B cell (primary cell): ENCODE results near the gene RPH3AL. TPM values are rescaled to one million over a fixed set of nuclear protein-coding genes. Genes with fewer than 3 reads are reported as not detected.

Experiments
- ATAC-seq: fragments of 200-7000 bp; cut with Tn5 transposase; one replicate; pipeline ENCODE4 v1.10.0; 2021; ENCODE audit warnings: low read depth, mild to moderate bottlenecking, moderate number of reproducible peaks, moderate library complexity
- CTCF ChIA-PET: fragments of 350-600 bp; sonication (Branson Sonifier 250); formaldehyde crosslinking; loops from one replicate; lab custom pipeline; 2021; ENCODE audit warnings: antibody characterized with exemption, inconsistent platforms; lab: Charles Lee
- POLR2A ChIA-PET: fragments of 350-600 bp; sonication (Branson Sonifier 250); formaldehyde crosslinking; loops from one replicate; lab custom pipeline; 2021; ENCODE audit warnings: antibody characterized with exemption; lab: Charles Lee
- DNase-seq: peaks from one replicate; pipeline ENCODE4 v3.0.0; 2013
- H2AFZ ChIP-seq: 2 replicates; pipeline ENCODE4 v1.6.1; 2012; ENCODE audit warnings: mild to moderate bottlenecking, low read depth, low read length; ENCODE audit not compliant: insufficient read depth, poor library complexity, severe bottlenecking
- H3K27ac ChIP-seq, 2 donors: 1 replicate in 1 of 2; 2 replicates in 1 of 2; pipeline ENCODE4 v1.5.1; 2012 to 2013; ENCODE audit warnings: low read length in 2 of 2, mild to moderate bottlenecking in 2 of 2, moderate library complexity in 1 of 2
- H3K27me3 ChIP-seq, 4 experiments: fragments of 200-600 bp in 1 of 4; sonication (generic) in 1 of 4; replicated peaks in 1 of 4; 1 replicate in 2 of 4; 2 replicates in 2 of 4; pipeline versions ENCODE4 v1.6.1 to v1.7.0; 2013 to 2016; ENCODE audit warnings: low read length in 3 of 4, mild to moderate bottlenecking in 2 of 4, mixed read lengths in 1 of 4, moderate library complexity in 1 of 4; ENCODE audit not compliant: insufficient read depth in 4 of 4, control insufficient read depth in 3 of 4; ENCODE audit errors: control extremely low read depth in 1 of 4
- H3K36me3 ChIP-seq, 2 experiments: replicated peaks in 1 of 2; 1 replicate in 1 of 2; 2 replicates in 1 of 2; pipeline versions ENCODE4 v1.6.1 to v1.7.1; 2013; ENCODE audit warnings: low read length in 1 of 2; ENCODE audit not compliant: insufficient read depth in 2 of 2, control insufficient read depth in 1 of 2; ENCODE audit errors: control extremely low read depth in 1 of 2, extremely low read depth in 1 of 2
- H3K4me1 ChIP-seq, 2 donors: fragments of 200-600 bp in 1 of 2; sonication (generic) in 1 of 2; 1 replicate in 1 of 2; 2 replicates in 1 of 2; pipeline versions ENCODE4 v1.5.1 to v1.6.1; 2013 to 2017; ENCODE audit warnings: low read length in 2 of 2; ENCODE audit not compliant: control insufficient read depth in 2 of 2, insufficient read depth in 2 of 2
- H3K4me2 ChIP-seq: replicated peaks from 2 replicates; pipeline ENCODE3; 2012; ENCODE audit warnings: mild to moderate bottlenecking, low read depth, low read length; ENCODE audit not compliant: poor library complexity, severe bottlenecking
- H3K4me3 ChIP-seq, 5 experiments: fragments of 200-600 bp in 1 of 5; sonication (generic) in 1 of 5; 1 replicate in 3 of 5; 2 replicates in 2 of 5; pipeline versions ENCODE4 v1.5.1 to v1.7.0; 2011 to 2016; ENCODE audit warnings: low read length in 4 of 5, mild to moderate bottlenecking in 4 of 5, low read depth in 2 of 5, control low read depth in 1 of 5, moderate library complexity in 1 of 5; ENCODE audit not compliant: insufficient read depth in 1 of 5; ENCODE audit errors: control extremely low read depth in 1 of 5, extremely low read depth in 1 of 5
- H3K79me2 ChIP-seq: fragments of 200-600 bp; sonication (generic); one replicate; pipeline ENCODE4 v1.6.0; 2016; ENCODE audit warnings: low read length; ENCODE audit not compliant: control insufficient read depth, insufficient read depth
- H3K9ac ChIP-seq: fragments of 200-600 bp; sonication (generic); 2 replicates; pipeline ENCODE4 v1.6.1; 2017; ENCODE audit warnings: mild to moderate bottlenecking, low read length, moderate library complexity
- H3K9me3 ChIP-seq, 3 donors: one replicate each; pipeline versions ENCODE4 v1.6.1 to v1.7.1; 2013; ENCODE audit warnings: low read length in 2 of 3; ENCODE audit not compliant: control insufficient read depth in 2 of 3, insufficient read depth in 1 of 3; ENCODE audit errors: control extremely low read depth in 1 of 3
- H4K20me1 ChIP-seq: 2 replicates; pipeline ENCODE4 v1.6.0; 2012; ENCODE audit warnings: mild to moderate bottlenecking, low read length; ENCODE audit not compliant: insufficient read depth, control insufficient read depth, poor library complexity, severe bottlenecking
- H3K27ac Mint-ChIP-seq: one replicate; pipeline ENCODE4 v1.8.0; 2021; ENCODE audit warnings: mixed read lengths
- H3K27me3 Mint-ChIP-seq: one replicate; pipeline ENCODE4 v1.8.0; 2021; ENCODE audit warnings: mixed read lengths
- H3K4me1 Mint-ChIP-seq: one replicate; pipeline ENCODE4 v1.8.0; 2021; ENCODE audit warnings: mixed read lengths
- H3K4me3 Mint-ChIP-seq: one replicate; pipeline ENCODE4 v1.8.0; 2021; ENCODE audit warnings: mixed read lengths
- H3K9me3 Mint-ChIP-seq: one replicate; pipeline ENCODE4 v1.8.0; 2022; ENCODE audit warnings: mixed read lengths; ENCODE audit not compliant: insufficient read depth
- EZH2 ChIP-seq: IDR thresholded peaks from 2 replicates; pipeline ENCODE4 v1.6.1; 2012; ENCODE audit warnings: borderline replicate concordance, low read depth, mild to moderate bottlenecking, moderate library complexity, low read length; ENCODE audit not compliant: insufficient read depth, poor library complexity, severe bottlenecking
- WGBS: methylation state at CpG from one replicate; pipeline ENCODE4 v1.1.5; 2013; ENCODE audit warnings: missing lambda C conversion rate; ENCODE audit not compliant: insufficient coverage; 5-methylcytosine and 5-hydroxymethylcytosine counted together
- intact Hi-C: fragments of 100-400 bp; cut with micrococcal nuclease; formaldehyde crosslinking; loops from one replicate; pipeline ENCODE4 v1.10.0; 2022
- polyA plus RNA-seq: library from polyadenylated mRNA; depleted of rRNA; stranded (reverse); fragments of >200 nt; gene quantifications from 2 replicates; pipeline ENCODE4 v1.2.3, GENCODE V29; 2012
- total RNA-seq, 2 donors: library from RNA; stranded (reverse); fragments of 120-200 nt in 1 of 2; gene quantifications; 1 replicate in 1 of 2; 2 replicates in 1 of 2; pipeline versions ENCODE4 v1.2.3 to v1.2.4, GENCODE V29; 2013 to 2022
- TF ChIP-seq, protein P1 (sequence below): fragments of 200-600 bp; IDR thresholded peaks from one replicate; pipeline ENCODE4 v1.8.0; 2022; ENCODE audit warnings: antibody characterized with exemption, mild to moderate bottlenecking

RPH3AL gene
- total and polyA plus RNA-seq, 2 donors (not counting 1 experiment from before 2014, with no cell fraction given) = 10.8 to 13.3 TPM

- TF ChIP-seq, protein P1, sequence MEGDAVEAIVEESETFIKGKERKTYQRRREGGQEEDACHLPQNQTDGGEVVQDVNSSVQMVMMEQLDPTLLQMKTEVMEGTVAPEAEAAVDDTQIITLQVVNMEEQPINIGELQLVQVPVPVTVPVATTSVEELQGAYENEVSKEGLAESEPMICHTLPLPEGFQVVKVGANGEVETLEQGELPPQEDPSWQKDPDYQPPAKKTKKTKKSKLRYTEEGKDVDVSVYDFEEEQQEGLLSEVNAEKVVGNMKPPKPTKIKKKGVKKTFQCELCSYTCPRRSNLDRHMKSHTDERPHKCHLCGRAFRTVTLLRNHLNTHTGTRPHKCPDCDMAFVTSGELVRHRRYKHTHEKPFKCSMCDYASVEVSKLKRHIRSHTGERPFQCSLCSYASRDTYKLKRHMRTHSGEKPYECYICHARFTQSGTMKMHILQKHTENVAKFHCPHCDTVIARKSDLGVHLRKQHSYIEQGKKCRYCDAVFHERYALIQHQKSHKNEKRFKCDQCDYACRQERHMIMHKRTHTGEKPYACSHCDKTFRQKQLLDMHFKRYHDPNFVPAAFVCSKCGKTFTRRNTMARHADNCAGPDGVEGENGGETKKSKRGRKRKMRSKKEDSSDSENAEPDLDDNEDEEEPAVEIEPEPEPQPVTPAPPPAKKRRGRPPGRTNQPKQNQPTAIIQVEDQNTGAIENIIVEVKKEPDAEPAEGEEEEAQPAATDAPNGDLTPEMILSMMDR = no peak
- TF ChIP-seq EZH2 = no peak
- Histone ChIP-seq H4K20me1 (no peaks in the 10 kb centered on the region), H3K9ac (no peak overlapping the region), H3K79me2 (no peaks in the 10 kb centered on the region), H3K27me3 (no peaks in the 10 kb centered on the region), H3K36me3 (no peaks in the 10 kb centered on the region), H2AFZ (no peak overlapping the region), H3K4me1 (no peaks in the 10 kb centered on the region), H3K27ac (no peak overlapping the region), H3K4me2 (no peak overlapping the region), H3K4me3 (no peak overlapping the region), H3K9me3 (peaks cover 0 to 8% (median 0%) of the 10 kb centered on the region in 3 donors)
- ATAC-seq (no peak), DNase-seq (no peak)
- intact Hi-C loops = no loop called here
- H3K4me1 Mint-ChIP-seq = no peaks in the 10 kb centered on the region
- no peak overlapping the region for H3K27ac Mint-ChIP-seq
- H3K4me3 Mint-ChIP-seq = no peak overlapping the region
- no peaks in the 10 kb centered on the region for H3K9me3 Mint-ChIP-seq
- CTCF ChIA-PET = no interaction called here
- H3K27me3 Mint-ChIP-seq = peaks cover 5% of the 10 kb centered on the region
- POLR2A ChIA-PET = no interaction called here
- WGBS = 100% methylated on average over 1 of the region's 4 CpGs
Observed at GRCh38 chr17:260944-261343, 91.7 kb downstream of the RPH3AL start.

DNA sequence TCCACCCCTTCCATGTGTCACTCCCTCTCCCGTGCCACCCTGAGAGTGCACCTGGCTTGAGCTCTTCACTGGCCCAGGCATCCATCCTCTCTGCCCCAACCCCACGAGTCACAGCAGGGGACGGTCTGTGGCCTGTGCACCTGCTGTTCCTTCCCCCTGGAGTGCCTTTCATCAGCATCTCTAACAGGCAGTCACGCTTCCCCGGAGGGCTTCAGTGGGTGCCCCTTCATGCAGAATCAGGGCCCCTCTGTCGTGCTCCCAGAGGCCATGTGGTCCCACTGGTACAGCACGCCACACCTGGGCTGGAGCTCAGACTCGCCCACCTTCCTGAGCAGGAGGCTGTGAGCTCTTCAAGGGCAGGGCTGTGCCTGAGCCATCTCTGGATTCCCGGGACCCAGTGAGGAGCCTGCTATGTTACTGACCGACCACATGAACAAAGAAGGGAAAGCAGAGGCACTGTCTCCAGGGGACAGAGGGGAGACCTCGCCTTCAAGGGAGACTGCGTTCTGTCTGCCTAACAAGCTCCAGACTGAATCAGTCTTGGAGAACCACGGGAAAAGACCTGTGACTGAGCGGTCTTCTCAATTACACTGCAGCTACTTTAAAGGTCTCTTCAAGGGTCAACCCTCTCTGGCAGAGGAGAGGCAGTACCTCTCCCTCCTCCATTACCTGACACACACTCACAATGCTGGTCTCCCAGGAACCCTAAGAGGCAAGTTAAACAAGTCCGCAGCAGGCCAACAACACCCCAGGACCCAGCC, 92.4 kb downstream of the RPH3AL start:
- no peaks in the 10 kb centered on the region for H3K4me1 ChIP-seq
- H3K27me3 Mint-ChIP-seq = peaks cover 5% of the 10 kb centered on the region
- no peak overlapping the region for H3K4me3 ChIP-seq
- H3K4me3 Mint-ChIP-seq = no peak overlapping the region
- H4K20me1 ChIP-seq = no peaks in the 10 kb centered on the region
- ChIA-PET CTCF (no interaction called here), POLR2A (no interaction called here)
- H3K9me3 Mint-ChIP-seq = no peaks in the 10 kb centered on the region
- no peak overlapping the region for H3K9ac ChIP-seq
- H3K27me3 ChIP-seq = no peaks in the 10 kb centered on the region
- H3K4me1 Mint-ChIP-seq = no peaks in the 10 kb centered on the region
- H2AFZ ChIP-seq = no peak overlapping the region
- H3K27ac ChIP-seq = no peak overlapping the region
- H3K79me2 ChIP-seq = no peaks in the 10 kb centered on the region
- H3K27ac Mint-ChIP-seq = no peak overlapping the region
- WGBS = 59% methylated on average over 14 of the region's 15 CpGs
- no peak for TF ChIP-seq EZH2
- TF ChIP-seq, protein P1 = no peak
- DNase-seq (no peak), ATAC-seq (no peak)
- peaks cover 0 to 8% (median 0%) of the 10 kb centered on the region in 3 donors for H3K9me3 ChIP-seq
- intact Hi-C loops = no loop called here
- no peak overlapping the region for H3K4me2 ChIP-seq
- no peaks in the 10 kb centered on the region for H3K36me3 ChIP-seq
